Heart left ventricle (tissue), 16 donors: ENCODE measurements around the gene PDCD1LG2. TPM values are rescaled to one million over a fixed set of nuclear protein-coding genes. Genes with fewer than 3 reads are reported as not detected.

ENCODE experiments used
- ATAC-seq, 4 donors: fragments of 200-7000 bp; cut with Tn5 transposase; one replicate each; pipeline ENCODE4 v1.9.1; 2020 to 2022; ENCODE audit warnings: moderate library complexity in 4 of 4, mild to moderate bottlenecking in 3 of 4, moderate number of reproducible peaks in 1 of 4
- DNase-seq, 5 donors: peaks; one replicate each; pipeline ENCODE4 v3.0.0-alpha.2; 2020
- H3K27ac ChIP-seq, 12 donors: fragments of 200-600 bp; sonication (generic) in 4 of 12; one replicate each; pipeline versions ENCODE4 v1.5.0 to v1.8.0; 2016 to 2022; ENCODE audit warnings: mild to moderate bottlenecking in 2 of 12
- H3K27me3 ChIP-seq, 9 donors: fragments of 200-600 bp; sonication (generic) in 2 of 9; one replicate each; pipeline versions ENCODE4 v1.5.1 to v1.8.0; 2016 to 2022; ENCODE audit warnings: mild to moderate bottlenecking in 3 of 9
- H3K36me3 ChIP-seq, 9 donors: fragments of 200-600 bp; sonication (generic) in 2 of 9; one replicate each; pipeline versions ENCODE4 v1.5.0 to v1.8.0; 2018 to 2022; ENCODE audit warnings: mild to moderate bottlenecking in 2 of 9
- H3K4me1 ChIP-seq, 12 donors: fragments of 200-600 bp; sonication (generic) in 4 of 12; one replicate each; pipeline versions ENCODE4 v1.5.0 to v1.8.0; 2016 to 2022; ENCODE audit warnings: mild to moderate bottlenecking in 3 of 12
- H3K4me3 ChIP-seq, 12 donors: fragments of 200-600 bp; sonication (generic) in 4 of 12; one replicate each; pipeline versions ENCODE4 v1.5.0 to v1.8.0; 2017 to 2022; ENCODE audit warnings: mild to moderate bottlenecking in 9 of 12, moderate library complexity in 4 of 12
- H3K9me3 ChIP-seq, 12 donors: fragments of 200-600 bp; sonication (generic) in 4 of 12; one replicate each; pipeline versions ENCODE4 v1.5.0 to v1.8.0; 2016 to 2022; ENCODE audit warnings: mild to moderate bottlenecking in 1 of 12
- CTCF ChIP-seq, 12 donors: fragments of 200-600 bp; sonication (generic) in 4 of 12; IDR thresholded peaks; one replicate each; pipeline versions ENCODE4 v1.5.0 to v1.8.0; 2018 to 2022; ENCODE audit warnings: antibody characterized with exemption in 12 of 12, mild to moderate bottlenecking in 5 of 12
- POLR2A ChIP-seq, 2 donors: fragments of 450-650 bp; IDR thresholded peaks; one replicate each; pipeline ENCODE4 v1.6.1; 2017; ENCODE audit warnings: antibody characterized with exemption in 2 of 2, mild to moderate bottlenecking in 2 of 2, moderate library complexity in 2 of 2
- WGBS, 4 donors: extraction: QIAGEN DNeasy Blood & Tissue Kit in 2 of 4; methylation state at CpG; one replicate each; pipeline versions ENCODE4 v1.1.5 to v1.1.7; 2013 to 2018; 5-methylcytosine and 5-hydroxymethylcytosine counted together
- intact Hi-C, 10 donors: fragments of 100-400 bp; cut with DNase I; formaldehyde crosslinking; loops; one replicate each; pipeline versions ENCODE4 v1.11.1 to v1.14.2; 2022
- polyA plus RNA-seq, 2 donors: library from polyadenylated mRNA; stranded (reverse); fragments of 200-250 nt; gene quantifications; one replicate each; pipeline ENCODE4 v1.2.3, GENCODE V29; 2013
- total RNA-seq, 9 donors: library from RNA; depleted of rRNA in 2 of 9; stranded (reverse); fragments of >200 nt in 2 of 9; fragmentation: NEBNext Ultra II Directional in 3 of 9; extraction: Animal tissue kit (Norgen Biotek cat#: 25700) in 3 of 9; gene quantifications; one replicate each; pipeline versions ENCODE4 v1.1.0 to v1.2.4, GENCODE V29; 2016 to 2023
- donor health status: ischemic (EF 13 %, LVEDD 7.1; RV severe dilation, severe dysfunction).
- donor health status: healthy with polysubstance abuse.
- donor health status: DM: no; HTN: yes; CAD: no.
- donor health status: DM: no; HTN: no; CAD: no.
- donor health status: ischemic (EF 25% LVEDD 6.9; RV normal size, moderate dysfunction).
- donor health status: ischemic (EF 25% LVEDD 5.7; RV mildly dilated, moderate dysfunction).
- donor health status: healthy.
- donor health status: DM: yes; HTN: yes; CAD: no.
- donor health status: ischemic (EF 35%, LVEDD 5.7; RV mildly dilated, moderate dysfunction).
- donor health status: nonischemic (EF 11% LVEDD 7.7; RV severe dilation, severe dysfunction).
- donor health status: DM: yes; HTN: yes; CAD: no.
- donor health status: PGD.
- donor health status: ischemic (EF 29% LVEDD 5.4; RV normal size, mild dysfunction).
- donor health status: nonischemic (EF 23%, LVEDD 6.1; RV moderate dilation, normal function).

PDCD1LG2 gene
- total and polyA plus RNA-seq, 11 donors, result 0.53 to 10.5 (median 1.1) TPM

GRCh38 chr9:5577225-5577624 is 66.9 kb downstream of the PDCD1LG2 start:
- Histone ChIP-seq H3K36me3 (no peaks in the 10 kb centered on the region), H3K27me3 (no peaks in the 10 kb centered on the region), H3K9me3 (peaks cover 0 to 3% (median 0%) of the 10 kb centered on the region in 12 donors), H3K4me1 (peaks cover 0 to 16% (median 8%) of the 10 kb centered on the region in 12 donors), H3K4me3 (no peak overlapping the region), H3K27ac (no peak overlapping the region)
- no peak for ATAC-seq
- DNase-seq, result no peak
- no peak for TF ChIP-seq POLR2A (IDR thresholded peaks at IDR 0.05)
- no peak for TF ChIP-seq CTCF (IDR thresholded peaks at IDR 0.05)
- WGBS, 4 donors, result 79 to 89% (median 80%) methylated on average over 2 of the region's 2 CpGs
- intact Hi-C loops, result loop anchor here in 1 of 10 donors (5.0 kb wide), 1 partner anchor 75 kb away; no protein-coding TSS in a partner anchor

- no peaks in the 10 kb centered on the region for H3K36me3 ChIP-seq
- H3K27ac ChIP-seq, result no peak overlapping the region
- TF ChIP-seq CTCF (IDR thresholded peaks at IDR 0.05) (no peak), POLR2A (IDR thresholded peaks at IDR 0.05) (no peak)
- ATAC-seq, result no peak
- intact Hi-C loops, result loop anchor here in 1 of 10 donors (5.0 kb wide), 1 partner anchor 76 kb away; no protein-coding TSS in a partner anchor
- no peak overlapping the region for H3K4me3 ChIP-seq
- peaks cover 0 to 21% (median 13%) of the 10 kb centered on the region in 12 donors for H3K4me1 ChIP-seq
- no peaks in the 10 kb centered on the region for H3K27me3 ChIP-seq
- H3K9me3 ChIP-seq, result peaks cover 0 to 3% (median 0%) of the 10 kb centered on the region in 12 donors
- no peak for DNase-seq
Observed at GRCh38 chr9:5578018-5578697, 67.8 kb downstream of the PDCD1LG2 start.

GRCh38 chr9:5578698-5579085 is 68.4 kb downstream of the PDCD1LG2 start:
- ATAC-seq, result peak in 3 of 4 donors; percentile 9 to 34 (median 16)
- Histone ChIP-seq H3K27ac (no peak overlapping the region), H3K4me3 (no peak overlapping the region), H3K9me3 (peaks cover 0 to 3% (median 0%) of the 10 kb centered on the region in 12 donors), H3K27me3 (no peaks in the 10 kb centered on the region), H3K36me3 (no peaks in the 10 kb centered on the region), H3K4me1 (peaks cover 0 to 26% (median 14%) of the 10 kb centered on the region in 12 donors)
- intact Hi-C loops, result loop anchor here in 1 of 10 donors (5.0 kb wide), 1 partner anchor 76 kb away; no protein-coding TSS in a partner anchor
- TF ChIP-seq CTCF (IDR thresholded peaks at IDR 0.05) (no peak), POLR2A (IDR thresholded peaks at IDR 0.05) (no peak)
- DNase-seq, result no peak

GRCh38 chr9:5579881-5580280 is 69.5 kb downstream of the PDCD1LG2 start:
- H3K4me3 ChIP-seq, result no peak overlapping the region
- no peaks in the 10 kb centered on the region for H3K9me3 ChIP-seq
- H3K36me3 ChIP-seq, result no peaks in the 10 kb centered on the region
- WGBS, 4 donors, result 74 to 100% (median 79%) methylated on average over 1 of the region's 1 CpG
- H3K27me3 ChIP-seq, result no peaks in the 10 kb centered on the region
- DNase-seq (no peak), ATAC-seq (no peak)
- intact Hi-C loops, result loop anchor here in 3 of 10 donors (5.0 to 10.0 kb wide), 2 partner anchors 78 to 235 kb away; no protein-coding TSS in a partner anchor
- H3K27ac ChIP-seq, result no peak overlapping the region
- TF ChIP-seq CTCF (IDR thresholded peaks at IDR 0.05), result no peak
- no peak for TF ChIP-seq POLR2A (IDR thresholded peaks at IDR 0.05)
- peaks cover 0 to 26% (median 14%) of the 10 kb centered on the region in 12 donors for H3K4me1 ChIP-seq
